NCI-H774 (cell line): ENCODE results near the gene MAST3.
"Not testable (repeated sequence)": the region's sequence is repeated elsewhere in the genome, so short reads cannot be mapped to it uniquely, and the experiment has no call there.

ENCODE experiments used
- DNase-seq: peaks from one replicate; lab custom pipeline; 2025; lab: John Stamatoyannopoulos, UW

MAST3 gene

GRCh38 chr19:18137657-18138339 is 40.2 kb downstream of the MAST3 start:
- DNase-seq, result no peak

GRCh38 chr19:18140473-18140872 is 42.9 kb downstream of the MAST3 start:
- no peak for DNase-seq

- no peak for DNase-seq
Measured at GRCh38 chr19:18141031-18141430, 43.5 kb downstream of the MAST3 start.

DNA sequence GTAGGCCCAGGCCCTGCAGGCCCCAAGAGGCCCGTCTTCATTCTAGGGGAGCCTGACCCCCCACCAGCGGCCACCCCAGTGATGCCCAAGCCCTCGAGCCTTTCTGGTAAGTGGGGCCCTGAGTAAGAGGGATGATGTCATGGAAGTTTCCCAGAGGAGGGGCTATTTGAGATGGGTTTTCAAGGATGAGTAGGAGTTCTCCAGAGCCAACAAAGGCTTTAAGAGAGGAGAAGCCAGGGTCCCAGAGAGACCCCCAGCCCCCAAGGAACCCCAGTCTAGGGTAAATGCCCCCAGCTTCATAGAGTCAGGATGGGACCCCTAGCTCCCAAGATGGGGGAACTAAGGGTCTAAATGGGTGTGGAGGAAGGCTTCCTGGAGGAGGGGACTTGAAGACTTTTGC is 46.3 kb downstream of the MAST3 start:
- no peak for DNase-seq

GRCh38 chr19:18144361-18144760 is 46.8 kb downstream of the MAST3 start:
- no peak for DNase-seq

- no peak for DNase-seq
Measured at GRCh38 chr19:18144906-18145305, 47.3 kb downstream of the MAST3 start.

DNA sequence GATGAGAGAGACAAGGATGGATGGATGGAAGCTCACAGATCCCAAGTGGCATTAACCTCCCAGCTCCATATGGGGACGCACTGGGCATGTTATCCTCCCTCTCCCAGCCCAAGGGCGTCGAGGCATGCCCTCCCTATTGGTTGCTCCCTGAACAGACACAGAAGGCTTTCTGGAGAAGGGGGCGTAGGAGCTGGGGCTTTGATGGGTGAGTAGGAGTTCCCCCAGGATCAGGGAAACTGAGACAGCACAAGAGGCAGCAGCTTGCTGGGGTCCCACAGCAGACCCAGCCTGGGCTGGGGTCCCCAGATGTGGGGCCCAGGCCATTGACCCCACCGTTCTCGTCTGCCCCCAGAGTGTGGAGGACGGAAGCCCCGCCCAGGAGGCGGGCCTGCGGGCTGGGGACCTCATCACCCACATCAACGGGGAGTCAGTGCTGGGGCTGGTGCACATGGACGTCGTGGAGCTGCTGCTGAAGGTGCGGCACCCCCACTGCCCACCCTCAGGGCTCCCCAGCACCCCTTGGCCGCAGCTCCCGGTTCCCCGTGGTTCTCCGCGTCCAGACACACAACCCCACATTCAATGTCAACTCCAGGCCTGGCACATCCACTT is 47.9 kb downstream of the MAST3 start:
- DNase-seq, result no peak

GRCh38 chr19:18147396-18147795 is 49.8 kb downstream of the MAST3 start:
- DNase-seq, result no peak

DNA sequence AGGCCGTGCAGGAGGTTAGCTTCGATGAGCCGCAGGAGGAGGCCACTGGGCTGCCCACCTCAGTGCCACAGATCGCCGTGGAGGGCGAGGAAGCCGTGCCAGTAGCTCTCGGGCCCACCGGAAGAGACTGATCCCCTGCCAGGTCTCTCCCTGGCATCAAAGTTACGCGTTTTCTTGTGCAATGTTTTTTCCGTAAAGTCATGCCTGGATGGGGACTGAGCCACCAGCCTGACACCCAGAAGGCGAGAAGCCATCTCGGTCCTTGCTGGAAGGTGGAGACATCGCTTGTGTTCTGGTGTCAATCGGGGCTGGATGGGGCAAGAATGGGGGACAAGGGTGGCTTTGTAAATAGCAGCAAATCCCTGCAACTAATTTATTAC is 52.0 kb downstream of the MAST3 start:
- no peak for DNase-seq

GRCh38 chr19:18150776-18151624 is 53.4 kb downstream of the MAST3 start:
- DNase-seq, result no peak

GRCh38 chr19:18152442-18152816 is 54.9 kb downstream of the MAST3 start:
- peak; percentile 84 for DNase-seq

- DNase-seq, result peak; percentile 98
Measured at GRCh38 chr19:18152817-18153555, 55.4 kb downstream of the MAST3 start, which contains the start of gene PIK3R2. TSS of gene PIK3R2 (plus strand) at chr19:18153163. CDS start at chr19:18155880, 2,717 bp downstream.

DNA sequence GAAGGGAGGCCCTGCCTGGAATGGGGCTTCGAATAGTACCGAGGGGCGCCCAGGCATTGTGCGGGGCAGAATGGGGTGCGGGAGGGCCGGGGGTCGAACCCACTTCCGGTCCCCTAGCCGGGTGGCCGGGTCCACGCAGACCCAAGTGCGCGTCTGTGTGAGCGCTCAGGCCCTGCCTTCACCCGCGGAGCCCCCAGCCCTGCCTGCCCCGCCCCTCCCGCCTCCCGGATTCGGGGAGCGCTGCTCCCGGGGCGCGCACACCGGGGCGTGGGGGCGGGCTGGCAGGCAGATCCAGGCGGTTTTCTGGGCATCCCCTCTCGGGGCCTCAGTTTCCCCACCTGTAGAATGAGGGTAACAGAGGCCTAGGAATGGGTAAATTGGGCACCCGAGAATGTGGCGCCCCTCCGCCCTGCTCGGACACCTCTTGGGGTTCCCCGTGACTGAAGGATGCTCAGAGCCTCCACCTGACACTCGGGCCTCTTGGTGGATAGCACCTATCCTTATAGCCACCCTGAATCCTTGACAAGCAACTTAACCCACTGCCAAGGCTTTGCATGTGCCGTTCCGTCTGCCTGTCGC is 56.1 kb downstream of the MAST3 start:
- DNase-seq, result no peak

GRCh38 chr19:18155095-18156087 is 57.8 kb downstream of the MAST3 start:
- DNase-seq, result no peak

DNA sequence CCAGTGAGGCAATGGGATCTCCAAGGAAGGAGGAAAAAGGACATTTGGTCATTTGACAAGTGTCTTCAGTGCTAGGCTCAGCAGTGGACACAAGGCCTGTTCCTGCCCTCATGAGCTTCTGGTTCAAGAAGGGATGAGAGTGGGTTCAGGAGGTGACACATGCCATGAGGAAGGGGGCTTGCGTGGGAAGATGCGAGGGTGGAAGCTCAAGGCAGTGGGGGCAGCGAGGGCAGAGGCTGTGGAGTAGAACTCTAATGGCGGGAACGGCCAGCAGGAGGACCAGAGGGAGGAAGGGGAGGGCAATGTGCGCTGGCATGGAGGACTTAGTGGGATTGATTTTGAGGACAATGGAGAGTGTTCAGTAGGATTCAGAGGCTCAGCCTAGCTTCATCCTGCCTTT is 58.7 kb downstream of the MAST3 start:
- DNase-seq, result no peak

- peak; percentile 82 for DNase-seq
Measured at GRCh38 chr19:18156841-18157464, 59.4 kb downstream of the MAST3 start.

DNA sequence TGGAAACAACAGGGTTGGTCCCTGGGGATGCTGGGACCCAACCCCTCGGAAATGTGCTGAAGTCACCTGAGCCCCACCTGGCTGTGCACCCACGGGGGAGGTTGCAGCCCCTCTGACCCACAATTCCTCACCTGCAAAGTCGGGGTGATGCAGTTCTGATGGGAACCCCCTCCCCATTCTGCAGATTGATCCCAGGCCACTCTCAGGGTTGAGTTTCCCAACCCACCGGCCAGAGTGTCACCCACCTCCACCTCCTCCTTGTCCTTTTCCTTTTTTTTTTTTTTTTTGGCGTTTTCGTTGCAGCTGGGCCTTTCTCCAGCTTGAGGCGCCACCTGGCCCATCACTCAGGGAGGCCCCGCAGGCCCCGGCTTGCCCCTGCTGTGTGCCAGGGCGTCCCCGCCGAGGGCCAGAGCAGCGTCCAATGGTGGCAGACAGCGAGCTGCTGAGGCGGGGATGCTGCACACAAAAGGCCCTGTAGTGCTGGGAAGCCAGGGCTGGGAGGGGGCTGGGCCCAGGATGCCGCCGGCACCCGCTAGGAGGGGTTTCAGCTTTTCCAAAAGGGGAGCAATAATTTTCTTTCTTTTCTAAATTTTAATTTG is 60.0 kb downstream of the MAST3 start:
- DNase-seq, result peak; percentile 86

GRCh38 chr19:18158467-18158866 is 60.9 kb downstream of the MAST3 start:
- no peak for DNase-seq

DNA sequence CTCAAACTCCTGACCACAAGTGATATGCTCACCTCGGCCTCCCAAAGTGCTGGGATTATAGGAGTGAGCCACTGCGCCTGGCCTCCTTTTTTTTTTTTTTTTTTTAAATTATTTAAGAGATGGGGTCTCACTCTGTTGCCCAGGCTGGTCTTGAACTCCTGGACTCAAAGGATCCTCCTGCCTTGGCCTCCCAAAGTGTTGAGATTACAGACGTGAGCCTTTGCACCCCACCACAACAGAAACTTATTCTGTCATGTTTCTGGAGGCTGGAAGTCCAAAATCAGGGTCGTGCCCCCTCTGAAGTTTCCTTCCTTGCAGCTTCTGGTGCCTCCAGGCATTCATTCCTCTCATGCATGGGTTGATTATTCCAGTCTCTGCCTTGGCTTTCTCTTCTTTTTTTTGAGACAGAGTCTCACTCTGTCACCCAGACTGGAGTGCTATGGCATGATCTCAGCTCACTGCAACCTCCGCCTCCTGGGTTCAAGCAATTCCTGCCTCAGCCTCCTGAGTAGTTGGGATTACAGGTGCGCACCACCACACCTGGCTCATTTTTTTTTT is 61.6 kb downstream of the MAST3 start:
- not testable (repeated sequence) for DNase-seq
